ENCODE data around the gene CNNM2.

- TF ChIP-seq, protein P1, sequence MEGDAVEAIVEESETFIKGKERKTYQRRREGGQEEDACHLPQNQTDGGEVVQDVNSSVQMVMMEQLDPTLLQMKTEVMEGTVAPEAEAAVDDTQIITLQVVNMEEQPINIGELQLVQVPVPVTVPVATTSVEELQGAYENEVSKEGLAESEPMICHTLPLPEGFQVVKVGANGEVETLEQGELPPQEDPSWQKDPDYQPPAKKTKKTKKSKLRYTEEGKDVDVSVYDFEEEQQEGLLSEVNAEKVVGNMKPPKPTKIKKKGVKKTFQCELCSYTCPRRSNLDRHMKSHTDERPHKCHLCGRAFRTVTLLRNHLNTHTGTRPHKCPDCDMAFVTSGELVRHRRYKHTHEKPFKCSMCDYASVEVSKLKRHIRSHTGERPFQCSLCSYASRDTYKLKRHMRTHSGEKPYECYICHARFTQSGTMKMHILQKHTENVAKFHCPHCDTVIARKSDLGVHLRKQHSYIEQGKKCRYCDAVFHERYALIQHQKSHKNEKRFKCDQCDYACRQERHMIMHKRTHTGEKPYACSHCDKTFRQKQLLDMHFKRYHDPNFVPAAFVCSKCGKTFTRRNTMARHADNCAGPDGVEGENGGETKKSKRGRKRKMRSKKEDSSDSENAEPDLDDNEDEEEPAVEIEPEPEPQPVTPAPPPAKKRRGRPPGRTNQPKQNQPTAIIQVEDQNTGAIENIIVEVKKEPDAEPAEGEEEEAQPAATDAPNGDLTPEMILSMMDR (IDR thresholded peaks at IDR 0.05 in 2 of 3, conservative IDR thresholded peaks at IDR 0.05 in 1 of 3; ENCODE audit: borderline replicate concordance in 1 of 3, insufficient read depth in 1 of 3, low read depth in 2 of 3, low read length in 2 of 3): no peak
- no peak for TF ChIP-seq RAD21 (IDR thresholded peaks at IDR 0.05; ENCODE audit: low read depth)
- no peak for TF ChIP-seq POLR2AphosphoS5 (IDR thresholded peaks at IDR 0.05; ENCODE audit: low read depth, low read length)
- no peak for TF ChIP-seq JUND (IDR thresholded peaks at IDR 0.05)
- no peak for TF ChIP-seq TCF7L2 (IDR thresholded peaks at IDR 0.05; ENCODE audit: borderline replicate concordance, extremely low read depth, insufficient read depth, insufficient read length)
- TF ChIP-seq MAX (IDR thresholded peaks at IDR 0.05): no peak
- no peak for TF ChIP-seq YY1 (IDR thresholded peaks at IDR 0.05; ENCODE audit: extremely low read depth, insufficient replicate concordance, low read depth, low read length)
Measured at GRCh38 chr10:103058034-103058433, 139.9 kb downstream of the CNNM2 start.
